Vagina (tissue), 2 donors: ENCODE data around the gene WDFY1.

Source experiments
- POLR2A ChIP-seq, 2 donors: fragments of 450-650 bp; IDR thresholded peaks; one replicate each; pipeline ENCODE4 v1.6.1; 2017; ENCODE audit warnings: antibody characterized with exemption in 2 of 2, mild to moderate bottlenecking in 2 of 2, moderate library complexity in 2 of 2
- POLR2AphosphoS5 ChIP-seq, 2 donors: sonication (generic); formaldehyde crosslinking; IDR thresholded peaks; one replicate each; pipeline ENCODE4 v1.9.0; 2017; ENCODE audit warnings: antibody characterized with exemption in 2 of 2, mild to moderate bottlenecking in 2 of 2, low read depth in 1 of 2; ENCODE audit not compliant: insufficient read depth in 1 of 2
- TF ChIP-seq, protein P1 (sequence below), 3 experiments: fragments of 450-650 bp in 2 of 3; fragments of 200-600 bp in 1 of 3; sonication (generic) in 1 of 3; IDR thresholded peaks; one replicate each; pipeline ENCODE4 v1.5.1; 2017 to 2019; ENCODE audit warnings: antibody characterized with exemption in 3 of 3, mild to moderate bottlenecking in 2 of 3, moderate library complexity in 2 of 3

DNA sequence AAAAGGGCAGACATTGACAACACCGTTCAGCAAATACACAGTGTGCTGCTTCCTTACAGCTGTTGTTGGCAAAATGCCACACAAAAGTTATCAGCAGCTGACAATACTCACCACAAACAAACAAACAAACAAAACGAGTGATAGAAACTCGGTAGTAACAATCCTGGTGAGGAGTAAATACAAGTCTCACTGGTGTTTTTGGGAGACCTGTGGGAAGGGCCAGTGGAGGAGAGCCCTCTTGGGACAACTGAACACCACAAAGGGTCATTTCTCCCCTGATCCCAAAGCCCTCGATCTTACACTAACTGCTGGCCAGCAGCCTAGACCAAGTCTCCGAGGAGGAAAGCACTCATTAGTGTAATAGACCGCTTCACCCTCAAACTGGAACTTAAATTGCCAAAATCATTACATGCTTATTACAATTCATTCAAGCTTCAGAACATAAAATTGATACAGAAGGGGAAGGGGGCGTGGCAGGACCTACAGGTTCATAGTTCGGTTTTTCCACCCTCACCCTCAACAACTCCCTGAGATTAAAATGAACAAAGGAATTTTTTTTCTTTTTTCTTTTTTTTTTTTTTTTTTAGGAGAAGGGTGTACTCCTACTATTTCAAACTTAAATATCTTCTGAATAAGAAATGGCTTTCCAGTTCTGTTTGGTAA is 112.8 kb downstream of the WDFY1 start:
- TF ChIP-seq, protein P1, sequence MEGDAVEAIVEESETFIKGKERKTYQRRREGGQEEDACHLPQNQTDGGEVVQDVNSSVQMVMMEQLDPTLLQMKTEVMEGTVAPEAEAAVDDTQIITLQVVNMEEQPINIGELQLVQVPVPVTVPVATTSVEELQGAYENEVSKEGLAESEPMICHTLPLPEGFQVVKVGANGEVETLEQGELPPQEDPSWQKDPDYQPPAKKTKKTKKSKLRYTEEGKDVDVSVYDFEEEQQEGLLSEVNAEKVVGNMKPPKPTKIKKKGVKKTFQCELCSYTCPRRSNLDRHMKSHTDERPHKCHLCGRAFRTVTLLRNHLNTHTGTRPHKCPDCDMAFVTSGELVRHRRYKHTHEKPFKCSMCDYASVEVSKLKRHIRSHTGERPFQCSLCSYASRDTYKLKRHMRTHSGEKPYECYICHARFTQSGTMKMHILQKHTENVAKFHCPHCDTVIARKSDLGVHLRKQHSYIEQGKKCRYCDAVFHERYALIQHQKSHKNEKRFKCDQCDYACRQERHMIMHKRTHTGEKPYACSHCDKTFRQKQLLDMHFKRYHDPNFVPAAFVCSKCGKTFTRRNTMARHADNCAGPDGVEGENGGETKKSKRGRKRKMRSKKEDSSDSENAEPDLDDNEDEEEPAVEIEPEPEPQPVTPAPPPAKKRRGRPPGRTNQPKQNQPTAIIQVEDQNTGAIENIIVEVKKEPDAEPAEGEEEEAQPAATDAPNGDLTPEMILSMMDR (IDR thresholded peaks at IDR 0.05), result no peak
- TF ChIP-seq POLR2A (IDR thresholded peaks at IDR 0.05), result no peak
- TF ChIP-seq POLR2AphosphoS5 (IDR thresholded peaks at IDR 0.05; ENCODE audit: insufficient read depth in 1 of 2, low read depth in 1 of 2), result no peak
